Measurements from ENCODE around the gene CSF1R.

DNA sequence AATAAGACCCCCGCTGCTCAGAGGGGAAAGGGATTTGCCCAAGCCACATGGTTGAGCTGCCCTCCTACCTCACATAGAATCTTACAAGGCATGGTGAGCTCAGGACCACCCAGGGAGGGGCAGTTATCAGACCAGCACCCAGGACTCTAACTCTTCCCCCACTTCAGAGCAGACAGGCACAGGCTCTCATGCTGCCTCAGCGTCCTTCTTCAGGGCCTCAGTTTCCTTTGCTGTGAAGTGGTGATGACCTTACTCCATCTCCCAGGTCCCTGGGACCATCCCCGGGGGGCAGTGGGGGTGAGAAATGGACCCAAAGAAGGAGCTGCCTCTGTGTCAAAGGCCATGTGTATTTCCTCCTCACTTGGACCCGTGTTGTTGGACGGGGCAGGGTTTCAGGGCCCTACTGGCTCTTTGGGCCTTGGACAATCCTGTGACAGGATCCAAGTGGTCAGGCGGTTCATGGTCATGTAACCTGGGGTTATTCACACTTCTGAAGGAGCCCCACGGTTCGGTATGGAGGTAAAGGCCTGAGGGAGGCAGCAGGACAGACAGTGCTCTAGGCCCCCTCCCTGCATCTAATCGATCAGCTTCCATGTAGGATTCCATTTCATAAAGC lies 31.7 kb upstream of the CSF1R start:
- no peak for TF ChIP-seq EZH2 (IDR thresholded peaks at IDR 0.05; ENCODE audit: borderline replicate concordance, low read depth, low read length, severe bottlenecking)
- TF ChIP-seq, protein P1, sequence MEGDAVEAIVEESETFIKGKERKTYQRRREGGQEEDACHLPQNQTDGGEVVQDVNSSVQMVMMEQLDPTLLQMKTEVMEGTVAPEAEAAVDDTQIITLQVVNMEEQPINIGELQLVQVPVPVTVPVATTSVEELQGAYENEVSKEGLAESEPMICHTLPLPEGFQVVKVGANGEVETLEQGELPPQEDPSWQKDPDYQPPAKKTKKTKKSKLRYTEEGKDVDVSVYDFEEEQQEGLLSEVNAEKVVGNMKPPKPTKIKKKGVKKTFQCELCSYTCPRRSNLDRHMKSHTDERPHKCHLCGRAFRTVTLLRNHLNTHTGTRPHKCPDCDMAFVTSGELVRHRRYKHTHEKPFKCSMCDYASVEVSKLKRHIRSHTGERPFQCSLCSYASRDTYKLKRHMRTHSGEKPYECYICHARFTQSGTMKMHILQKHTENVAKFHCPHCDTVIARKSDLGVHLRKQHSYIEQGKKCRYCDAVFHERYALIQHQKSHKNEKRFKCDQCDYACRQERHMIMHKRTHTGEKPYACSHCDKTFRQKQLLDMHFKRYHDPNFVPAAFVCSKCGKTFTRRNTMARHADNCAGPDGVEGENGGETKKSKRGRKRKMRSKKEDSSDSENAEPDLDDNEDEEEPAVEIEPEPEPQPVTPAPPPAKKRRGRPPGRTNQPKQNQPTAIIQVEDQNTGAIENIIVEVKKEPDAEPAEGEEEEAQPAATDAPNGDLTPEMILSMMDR (IDR thresholded peaks at IDR 0.05; ENCODE audit: extremely low read depth in 1 of 2, insufficient read depth in 1 of 2, low read depth in 1 of 2, low read length in 2 of 2): no peak
- no peak for TF ChIP-seq POLR2A (IDR thresholded peaks at IDR 0.05; ENCODE audit: low read depth, low read length)
- no peak for TF ChIP-seq JUN (IDR thresholded peaks at IDR 0.05; ENCODE audit: borderline replicate concordance, insufficient read depth, insufficient read length, low read depth)
- TF ChIP-seq GATA2 (IDR thresholded peaks at IDR 0.05; ENCODE audit: insufficient read depth, insufficient read length, low read depth, low read length): no peak
- no peak for TF ChIP-seq POLR2AphosphoS5 (IDR thresholded peaks at IDR 0.05; ENCODE audit: insufficient read depth, low read depth, low read length)
- TF ChIP-seq MYC (IDR thresholded peaks at IDR 0.05; ENCODE audit: low read depth, low read length): no peak
